ENCODE data around the gene VSTM1. TPM values are rescaled to one million over a fixed set of nuclear protein-coding genes. Genes with fewer than 3 reads are reported as not detected.

The VSTM1 gene
- total RNA-seq (not detected in 2 replicates), polyA plus RNA-seq (not detected in 2 replicates)

- no peak for DNase-seq (ENCODE audit: low spot score)
- TF ChIP-seq EZH2 (IDR thresholded peaks at IDR 0.05; ENCODE audit: borderline replicate concordance) (no peak), EZH2phosphoT487 (IDR thresholded peaks at IDR 0.05; ENCODE audit: low read depth, severe bottlenecking, unreplicated experiment) (no peak), CTCF (IDR thresholded peaks at IDR 0.05; ENCODE audit: poor library complexity) (no peak)
- 90% methylated on average over 34 of the region's 34 CpGs for WGBS (ENCODE audit: low lambda C conversion rate, missing lambda C conversion rate)
- no peak within 1 kb of the TSS for H2AFZ ChIP-seq
- no peaks in the 10 kb centered on the region for H4K20me1 ChIP-seq (ENCODE audit: insufficient read depth, poor library complexity, severe bottlenecking)
- no peaks in the 10 kb centered on the region for H3K36me3 ChIP-seq (replicated peaks; ENCODE audit: insufficient read depth, low read depth)
- H3K4me2 ChIP-seq, result no peak within 1 kb of the TSS
- H3K27ac ChIP-seq, result no peak within 1 kb of the TSS
- H3K4me1 ChIP-seq (ENCODE audit: insufficient read depth), result no peaks in the 10 kb centered on the region
- no peaks in the 10 kb centered on the region for H3K79me2 ChIP-seq
- H3K27me3 ChIP-seq, result no peaks in the 10 kb centered on the region
- H3K9me2 ChIP-seq (replicated peaks; ENCODE audit: insufficient read depth), result no peaks in the 10 kb centered on the region
- H3K9me3 ChIP-seq (ENCODE audit: low read depth), result no peaks in the 10 kb centered on the region
- H3K4me3 ChIP-seq, result no peak within 1 kb of the TSS
Observed at GRCh38 chr19:54063350-54064116, at the start of gene VSTM1. Gene VSTM1, minus strand, starts transcription at chr19:54063897. Its CDS starts 120 bp downstream, at chr19:54063777.

GRCh38 chr19:54109651-54110050, 46.0 kb upstream of the VSTM1 start:
- Histone ChIP-seq H3K4me1 (ENCODE audit: insufficient read depth) (no peaks in the 10 kb centered on the region), H3K4me2 (no peak overlapping the region), H3K4me3 (no peak overlapping the region), H3K79me2 (peaks cover 20% of the 10 kb centered on the region), H3K9me3 (ENCODE audit: low read depth) (no peaks in the 10 kb centered on the region), H3K27me3 (no peaks in the 10 kb centered on the region), H3K36me3 (replicated peaks; ENCODE audit: insufficient read depth, low read depth) (no peaks in the 10 kb centered on the region), H3K27ac (no peak overlapping the region), H2AFZ (no peak overlapping the region), H3K9me2 (replicated peaks; ENCODE audit: insufficient read depth) (no peaks in the 10 kb centered on the region), H4K20me1 (ENCODE audit: insufficient read depth, poor library complexity, severe bottlenecking) (no peaks in the 10 kb centered on the region)
- TF ChIP-seq CTCF (IDR thresholded peaks at IDR 0.05; ENCODE audit: poor library complexity) (no peak), EZH2 (IDR thresholded peaks at IDR 0.05; ENCODE audit: borderline replicate concordance) (no peak), EZH2phosphoT487 (IDR thresholded peaks at IDR 0.05; ENCODE audit: low read depth, severe bottlenecking, unreplicated experiment) (no peak)
- WGBS (ENCODE audit: low lambda C conversion rate, missing lambda C conversion rate), result 77% methylated on average over 6 of the region's 6 CpGs
- no peak for DNase-seq (ENCODE audit: low spot score)

GRCh38 chr19:54108496-54108895, 44.8 kb upstream of the VSTM1 start:
- TF ChIP-seq CTCF (IDR thresholded peaks at IDR 0.05; ENCODE audit: poor library complexity), result no peak
- no peak for TF ChIP-seq EZH2 (IDR thresholded peaks at IDR 0.05; ENCODE audit: borderline replicate concordance)
- TF ChIP-seq EZH2phosphoT487 (IDR thresholded peaks at IDR 0.05; ENCODE audit: low read depth, severe bottlenecking, unreplicated experiment), result no peak
- Histone ChIP-seq H3K9me3 (ENCODE audit: low read depth) (no peaks in the 10 kb centered on the region), H3K4me2 (no peak overlapping the region), H3K36me3 (replicated peaks; ENCODE audit: insufficient read depth, low read depth) (no peaks in the 10 kb centered on the region), H3K4me1 (ENCODE audit: insufficient read depth) (peaks cover 3% of the 10 kb centered on the region), H3K27me3 (no peaks in the 10 kb centered on the region), H4K20me1 (ENCODE audit: insufficient read depth, poor library complexity, severe bottlenecking) (no peaks in the 10 kb centered on the region), H3K4me3 (no peak overlapping the region), H3K27ac (no peak overlapping the region), H3K79me2 (peaks cover 19% of the 10 kb centered on the region), H2AFZ (no peak overlapping the region), H3K9me2 (replicated peaks; ENCODE audit: insufficient read depth) (no peaks in the 10 kb centered on the region)
- WGBS (ENCODE audit: low lambda C conversion rate, missing lambda C conversion rate), result 88% methylated on average over 7 of the region's 7 CpGs
- DNase-seq (ENCODE audit: low spot score), result no peak

All from hepatocyte (in vitro differentiated cells).